Measurements from ENCODE around the gene C16orf54.
"Not testable (repeated sequence)": the region's sequence is repeated elsewhere in the genome, so short reads cannot be mapped to it uniquely, and the experiment has no call there.

Gene C16orf54

GRCh38 chr16:29705030-29705429 is 40.8 kb downstream of the C16orf54 start:
- DNase-seq: no peak

- no peak for DNase-seq
Measured at GRCh38 chr16:29702269-29702668, 43.5 kb downstream of the C16orf54 start.

GRCh38 chr16:29701214-29701555 is 44.6 kb downstream of the C16orf54 start:
- DNase-seq: no peak

- DNase-seq: peak; percentile 85
Measured at GRCh38 chr16:29700253-29700987, 45.4 kb downstream of the C16orf54 start.

GRCh38 chr16:29699324-29700219 is 46.2 kb downstream of the C16orf54 start:
- DNase-seq: no peak

GRCh38 chr16:29698484-29699323 is 47.1 kb downstream of the C16orf54 start:
- no peak for DNase-seq

- DNase-seq: no peak
Measured at GRCh38 chr16:29698042-29698441, 47.7 kb downstream of the C16orf54 start.

GRCh38 chr16:29697391-29697790 is 48.4 kb downstream of the C16orf54 start:
- no peak for DNase-seq

- no peak for DNase-seq
Measured at GRCh38 chr16:29696881-29697331, 48.9 kb downstream of the C16orf54 start.

- not testable (repeated sequence) for DNase-seq
Measured at GRCh38 chr16:29695675-29696074, 50.1 kb downstream of the C16orf54 start.

GRCh38 chr16:29694384-29695195 is 51.2 kb downstream of the C16orf54 start:
- no peak for DNase-seq

- not testable (repeated sequence) for DNase-seq
Measured at GRCh38 chr16:29692606-29693005, 53.2 kb downstream of the C16orf54 start.

All from activated CD8-positive, alpha-beta memory T cell treated with anti-CD3 and anti-CD28 coated beads, Interleukin-2, amount 50 U/mL, for 48 hours (primary cell).